Thyroid gland (tissue), 4 donors: Measurements from ENCODE around the gene HTD2.

Experiments used
- POLR2A ChIP-seq, 2 donors: fragments of 450-650 bp; IDR thresholded peaks; one replicate each; pipeline ENCODE4 v1.6.1; 2017; ENCODE audit warnings: antibody characterized with exemption in 2 of 2, mild to moderate bottlenecking in 2 of 2, moderate library complexity in 1 of 2
- TF ChIP-seq, protein P1 (sequence below), 6 experiments: fragments of 200-600 bp in 3 of 6; fragments of 450-650 bp in 3 of 6; sonication (generic) in 3 of 6; IDR thresholded peaks; one replicate each; pipeline ENCODE4 v1.5.1; 2016 to 2019; ENCODE audit warnings: antibody characterized with exemption in 6 of 6, mild to moderate bottlenecking in 2 of 6, inconsistent platforms in 1 of 6, moderate library complexity in 1 of 6

DNA sequence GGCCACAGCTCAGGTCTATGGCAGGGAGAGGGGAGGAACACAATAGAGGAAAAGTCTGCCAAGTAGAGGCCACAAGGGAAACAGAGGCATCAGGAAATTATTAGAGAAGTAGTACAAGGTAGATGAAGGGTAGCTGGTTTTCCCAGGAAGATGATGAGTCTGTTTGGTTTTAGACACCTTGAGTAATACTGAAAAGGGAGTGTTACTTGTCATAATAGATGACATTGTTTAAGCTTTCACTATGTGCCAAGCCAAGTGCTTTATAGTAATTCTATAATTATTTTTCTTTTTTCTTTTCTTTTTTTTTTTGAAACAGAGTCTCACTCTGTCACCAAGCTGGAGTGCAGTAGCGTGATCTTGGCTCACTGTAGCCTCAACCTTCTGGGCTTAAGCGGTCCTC lies 40.0 kb downstream of the HTD2 start:
- TF ChIP-seq, protein P1, sequence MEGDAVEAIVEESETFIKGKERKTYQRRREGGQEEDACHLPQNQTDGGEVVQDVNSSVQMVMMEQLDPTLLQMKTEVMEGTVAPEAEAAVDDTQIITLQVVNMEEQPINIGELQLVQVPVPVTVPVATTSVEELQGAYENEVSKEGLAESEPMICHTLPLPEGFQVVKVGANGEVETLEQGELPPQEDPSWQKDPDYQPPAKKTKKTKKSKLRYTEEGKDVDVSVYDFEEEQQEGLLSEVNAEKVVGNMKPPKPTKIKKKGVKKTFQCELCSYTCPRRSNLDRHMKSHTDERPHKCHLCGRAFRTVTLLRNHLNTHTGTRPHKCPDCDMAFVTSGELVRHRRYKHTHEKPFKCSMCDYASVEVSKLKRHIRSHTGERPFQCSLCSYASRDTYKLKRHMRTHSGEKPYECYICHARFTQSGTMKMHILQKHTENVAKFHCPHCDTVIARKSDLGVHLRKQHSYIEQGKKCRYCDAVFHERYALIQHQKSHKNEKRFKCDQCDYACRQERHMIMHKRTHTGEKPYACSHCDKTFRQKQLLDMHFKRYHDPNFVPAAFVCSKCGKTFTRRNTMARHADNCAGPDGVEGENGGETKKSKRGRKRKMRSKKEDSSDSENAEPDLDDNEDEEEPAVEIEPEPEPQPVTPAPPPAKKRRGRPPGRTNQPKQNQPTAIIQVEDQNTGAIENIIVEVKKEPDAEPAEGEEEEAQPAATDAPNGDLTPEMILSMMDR (IDR thresholded peaks at IDR 0.05): no peak
- TF ChIP-seq POLR2A (IDR thresholded peaks at IDR 0.05): no peak
